C4-2B (cell line): ENCODE measurements around the gene LY86.

Source experiments
- ZFX ChIP-seq: fragments of 450-650 bp; IDR thresholded peaks from 2 replicates; pipeline ENCODE4 v1.6.1; 2017
- TF ChIP-seq, protein P1 (sequence below): fragments of 450-650 bp; conservative IDR thresholded peaks from 2 replicates; pipeline ENCODE4 v1.5.1; 2017; ENCODE audit warnings: mild to moderate bottlenecking

DNA sequence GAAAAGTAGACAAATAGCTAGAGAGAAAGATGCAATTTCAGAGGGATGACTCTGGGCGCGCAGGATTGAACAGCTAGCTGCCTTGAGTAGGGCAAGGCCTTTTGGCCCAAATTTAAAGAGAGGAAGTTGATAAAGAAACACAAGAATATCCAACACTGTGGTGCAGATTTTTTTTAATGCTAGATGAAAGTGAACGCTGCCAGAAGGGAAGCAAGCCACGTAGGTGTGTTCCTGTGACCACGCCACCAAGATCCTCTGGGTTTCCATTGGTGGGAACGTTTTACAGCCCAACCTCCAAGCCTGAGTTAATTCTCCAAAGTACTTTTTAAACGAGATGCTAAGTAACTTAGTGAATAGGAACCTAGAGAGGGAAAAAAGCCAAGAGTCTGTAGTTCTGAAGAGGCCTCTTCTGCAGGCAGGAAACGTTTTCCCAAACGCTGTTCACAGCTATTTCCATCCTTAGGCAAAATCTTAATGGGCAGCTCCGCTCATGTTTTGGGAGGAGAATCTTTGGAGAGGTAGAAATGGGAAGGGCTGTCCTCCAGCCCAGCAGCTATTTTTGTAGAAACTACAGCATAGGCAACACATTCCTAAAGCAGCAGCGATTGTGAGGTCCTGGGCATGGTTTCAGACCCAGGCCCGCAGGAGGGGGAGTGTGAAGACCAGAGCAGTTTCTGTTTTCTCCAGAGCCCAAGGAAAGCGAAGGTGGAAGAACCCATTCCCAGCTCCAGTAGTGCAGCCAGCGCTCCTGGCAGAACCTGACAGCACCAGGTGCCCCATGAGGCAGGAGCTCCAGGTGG is 8.2 kb downstream of the LY86 start:
- TF ChIP-seq, protein P1, sequence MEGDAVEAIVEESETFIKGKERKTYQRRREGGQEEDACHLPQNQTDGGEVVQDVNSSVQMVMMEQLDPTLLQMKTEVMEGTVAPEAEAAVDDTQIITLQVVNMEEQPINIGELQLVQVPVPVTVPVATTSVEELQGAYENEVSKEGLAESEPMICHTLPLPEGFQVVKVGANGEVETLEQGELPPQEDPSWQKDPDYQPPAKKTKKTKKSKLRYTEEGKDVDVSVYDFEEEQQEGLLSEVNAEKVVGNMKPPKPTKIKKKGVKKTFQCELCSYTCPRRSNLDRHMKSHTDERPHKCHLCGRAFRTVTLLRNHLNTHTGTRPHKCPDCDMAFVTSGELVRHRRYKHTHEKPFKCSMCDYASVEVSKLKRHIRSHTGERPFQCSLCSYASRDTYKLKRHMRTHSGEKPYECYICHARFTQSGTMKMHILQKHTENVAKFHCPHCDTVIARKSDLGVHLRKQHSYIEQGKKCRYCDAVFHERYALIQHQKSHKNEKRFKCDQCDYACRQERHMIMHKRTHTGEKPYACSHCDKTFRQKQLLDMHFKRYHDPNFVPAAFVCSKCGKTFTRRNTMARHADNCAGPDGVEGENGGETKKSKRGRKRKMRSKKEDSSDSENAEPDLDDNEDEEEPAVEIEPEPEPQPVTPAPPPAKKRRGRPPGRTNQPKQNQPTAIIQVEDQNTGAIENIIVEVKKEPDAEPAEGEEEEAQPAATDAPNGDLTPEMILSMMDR = no peak
- no peak for TF ChIP-seq ZFX
